ENCODE data around the gene ASB3. TPM values are rescaled to one million over a fixed set of nuclear protein-coding genes. Genes with fewer than 3 reads are reported as not detected.

ASB3 gene
- total RNA-seq, 1 experiment from 2014 or later, result 11.9 TPM

- Histone ChIP-seq H3K4me2 (ENCODE audit: low read length) (no peak overlapping the region), H3K27me3 (ENCODE audit: low read length) (no peaks in the 10 kb centered on the region), H3K9ac (ENCODE audit: low read length) (no peak overlapping the region), H3K9me3 (ENCODE audit: low read length) (no peaks in the 10 kb centered on the region), H3K9me2 (replicated peaks; ENCODE audit: low read length) (no peaks in the 10 kb centered on the region), H3K4me3 (ENCODE audit: low read length) (no peak overlapping the region), H4K20me1 (ENCODE audit: low read length) (no peaks in the 10 kb centered on the region), H3K36me3 (ENCODE audit: low read depth, low read length) (peaks cover 6% of the 10 kb centered on the region), H3K27ac (ENCODE audit: low read length) (no peak overlapping the region), H3F3A (ENCODE audit: low read length, unreplicated experiment) (no peaks in the 10 kb centered on the region), H3K79me2 (ENCODE audit: low read length) (no peaks in the 10 kb centered on the region), H3K4me1 (ENCODE audit: insufficient read depth, low read length) (0 out of 2 replicates have a peak, but pooled peaks cover 4% of the 10 kb centered on the region), H2AFZ (ENCODE audit: low read length) (no peak overlapping the region)
- no peak for ATAC-seq
- POLR2A ChIA-PET (ENCODE audit: unreplicated experiment), result no interaction called here
- no TSS peak for BruUV-seq (replicated peaks)
- CTCF ChIA-PET, result no interaction called here
- no peak for TF ChIP-seq EZH2phosphoT487 (IDR thresholded peaks at IDR 0.05; ENCODE audit: borderline replicate concordance, low read length)
- TF ChIP-seq CTCF (conservative IDR thresholded peaks at IDR 0.05; ENCODE audit: low read depth, low read length), result peak; percentile 59
- intact Hi-C loops (cut with micrococcal nuclease), result loop anchor here (10.0 kb wide), 1 partner anchor 291 kb away; no protein-coding TSS in a partner anchor
- DNase-seq, result peak; percentile 49
These were observed 71.2 kb downstream of the ASB3 start for GRCh38 chr2:53715568-53715967.

- no peak for TF ChIP-seq EZH2 (IDR thresholded peaks at IDR 0.05; ENCODE audit: low read length, unreplicated experiment)
- no peak for TF ChIP-seq EZH2phosphoT487 (IDR thresholded peaks at IDR 0.05; ENCODE audit: borderline replicate concordance, low read length)
- TF ChIP-seq CTCF (conservative IDR thresholded peaks at IDR 0.05; ENCODE audit: low read depth, low read length), result no peak
- H4K20me1 ChIP-seq (ENCODE audit: low read length), result no peaks in the 10 kb centered on the region
- H3K9me2 ChIP-seq (replicated peaks; ENCODE audit: low read length), result no peaks in the 10 kb centered on the region
- DNase-seq (no peak), ATAC-seq (no peak)
- ChIA-PET POLR2A (ENCODE audit: unreplicated experiment) (no interaction called here), CTCF (no interaction called here)
- H3K27me3 ChIP-seq (ENCODE audit: low read length), result no peaks in the 10 kb centered on the region
- H2AFZ ChIP-seq (ENCODE audit: low read length), result no peak overlapping the region
- H3K4me3 ChIP-seq (ENCODE audit: low read length), result no peak overlapping the region
- H3K36me3 ChIP-seq (ENCODE audit: low read depth, low read length), result peaks cover 33% of the 10 kb centered on the region
- intact Hi-C loops (cut with micrococcal nuclease), result loop anchor here (10.0 kb wide), 1 partner anchor 287 kb away; no protein-coding TSS in a partner anchor
- no peaks in the 10 kb centered on the region for H3K4me1 ChIP-seq (ENCODE audit: insufficient read depth, low read length)
- no peak overlapping the region for H3K9ac ChIP-seq (ENCODE audit: low read length)
- H3K27ac ChIP-seq (ENCODE audit: low read length), result no peak overlapping the region
- H3F3A ChIP-seq (ENCODE audit: low read length, unreplicated experiment), result no peaks in the 10 kb centered on the region
- BruUV-seq (replicated peaks), result no TSS peak
- H3K9me3 ChIP-seq (ENCODE audit: low read length), result peaks cover 24% of the 10 kb centered on the region
- no peaks in the 10 kb centered on the region for H3K79me2 ChIP-seq (ENCODE audit: low read length)
- H3K4me2 ChIP-seq (ENCODE audit: low read length), result no peak overlapping the region
These were observed 75.4 kb downstream of the ASB3 start for GRCh38 chr2:53711271-53711780.

GRCh38 chr2:53708988-53709387 is 77.8 kb downstream of the ASB3 start:
- H3K9me2 ChIP-seq (replicated peaks; ENCODE audit: low read length), result no peaks in the 10 kb centered on the region
- H3F3A ChIP-seq (ENCODE audit: low read length, unreplicated experiment), result no peaks in the 10 kb centered on the region
- no peak overlapping the region; the same call in 1 of the 2 replicates for H3K4me3 ChIP-seq (ENCODE audit: low read length)
- H3K79me2 ChIP-seq (ENCODE audit: low read length), result no peaks in the 10 kb centered on the region
- peaks cover 33% of the 10 kb centered on the region for H3K36me3 ChIP-seq (ENCODE audit: low read depth, low read length)
- no peaks in the 10 kb centered on the region for H3K27me3 ChIP-seq (ENCODE audit: low read length)
- intact Hi-C loops (cut with micrococcal nuclease), result no loop called here
- no peaks in the 10 kb centered on the region for H3K4me1 ChIP-seq (ENCODE audit: insufficient read depth, low read length)
- DNase-seq, result no peak
- peaks cover 24% of the 10 kb centered on the region for H3K9me3 ChIP-seq (ENCODE audit: low read length)
- no peak for ATAC-seq
- H3K9ac ChIP-seq (ENCODE audit: low read length), result no peak overlapping the region
- CTCF ChIA-PET, result no interaction called here
- TF ChIP-seq EZH2 (IDR thresholded peaks at IDR 0.05; ENCODE audit: low read length, unreplicated experiment), result no peak
- no peak for TF ChIP-seq CTCF (conservative IDR thresholded peaks at IDR 0.05; ENCODE audit: low read depth, low read length)
- no peak overlapping the region for H3K27ac ChIP-seq (ENCODE audit: low read length)
- no peak overlapping the region for H3K4me2 ChIP-seq (ENCODE audit: low read length)
- POLR2A ChIA-PET (ENCODE audit: unreplicated experiment), result no interaction called here
- no TSS peak for BruUV-seq (replicated peaks)
- no peak overlapping the region for H2AFZ ChIP-seq (ENCODE audit: low read length)
- no peaks in the 10 kb centered on the region for H4K20me1 ChIP-seq (ENCODE audit: low read length)

All from PC-3 (cell line).